Measurements from ENCODE around the gene WLS.

- TF ChIP-seq POLR2A (IDR thresholded peaks at IDR 0.05; ENCODE audit: low read length) (no peak), GATA1 (IDR thresholded peaks at IDR 0.05; ENCODE audit: low read depth, low read length) (no peak)
These were observed 33.6 kb downstream of the WLS start for GRCh38 chr1:68198752-68199151.
